ENCODE measurements around the gene QRICH1. TPM values are rescaled to one million over a fixed set of nuclear protein-coding genes. Genes with fewer than 3 reads are reported as not detected.
A peak's percentile ranks its signal among the peaks of the same experiment; 100 is the strongest.

QRICH1 gene
- total and polyA plus RNA-seq, 2 of the 4 experiments (the other 2 are of a cell fraction): 62.7 to 77.3 TPM

- no peak for DNase-seq
- Histone ChIP-seq H4K5ac (ENCODE audit: low read depth, low read length) (peak overlapping the region; percentile 74), H3K56ac (ENCODE audit: extremely low read depth, insufficient read depth, low read length) (peak overlapping the region; percentile 51; the same call in 1 of the 2 replicates), H3K27me3 (ENCODE audit: control insufficient read depth, insufficient read depth, low read length) (no peaks in the 10 kb centered on the region), H3K9me3 (ENCODE audit: control insufficient read depth, insufficient read depth, low read length) (no peaks in the 10 kb centered on the region), H4K8ac (ENCODE audit: low read depth in 2 of 2, low read length in 2 of 2) (peak overlapping the region; percentile 44 to 98), H3K36me3 (ENCODE audit: control insufficient read depth, insufficient read depth, low read length) (peaks cover 29% of the 10 kb centered on the region), H3K27ac (ENCODE audit: insufficient read depth, low read length) (peak overlapping the region; percentile 34), H2BK120ac (ENCODE audit: low read depth, low read length) (no peak overlapping the region), H2BK15ac (ENCODE audit: low read depth, low read length) (no peak overlapping the region), H3K14ac (replicated peaks; ENCODE audit: low read depth, low read length) (peak overlapping the region; percentile 89), H3K9ac (ENCODE audit: low read depth, low read length) (peak overlapping the region; percentile 45), H3K4me3 (ENCODE audit: insufficient read depth, low read depth, low read length) (peak overlapping the region; percentile 95), H3K4ac (ENCODE audit: low read depth, low read length) (peak overlapping the region; percentile 90), H3K18ac (ENCODE audit: low read depth, low read length) (no peak overlapping the region), H3K9me1 (ENCODE audit: insufficient read depth, low read length) (peaks cover 9% of the 10 kb centered on the region), H2AK9ac (replicated peaks; ENCODE audit: low read depth, low read length, poor library complexity) (peak overlapping the region; percentile 97), H2BK5ac (ENCODE audit: low read depth, low read length, poor library complexity, severe bottlenecking) (peak overlapping the region; percentile 74), H3K4me2 (ENCODE audit: low read depth, low read length) (peak overlapping the region; percentile 96), H3K23ac (ENCODE audit: low read depth, low read length) (peak overlapping the region; percentile 45; the same call in 1 of the 2 replicates), H2AK5ac (ENCODE audit: low read depth, low read length) (peak overlapping the region; percentile 82), H4K20me1 (ENCODE audit: insufficient read depth, low read length) (peaks cover 22% of the 10 kb centered on the region), H3K4me1 (ENCODE audit: control insufficient read depth, insufficient read depth, low read length) (peaks cover 11% of the 10 kb centered on the region), H2BK20ac (ENCODE audit: low read depth, low read length) (no peak overlapping the region), H2AFZ (replicated peaks; ENCODE audit: low read length, poor library complexity) (peak overlapping the region; percentile 98), H3K79me1 (ENCODE audit: low read depth in 1 of 2, low read length in 2 of 2) (peaks cover 19 to 80% of the 10 kb centered on the region in 2 experiments; a peak in 3 of 4 replicates), H4K91ac (ENCODE audit: insufficient read depth, low read depth, low read length) (peak overlapping the region; percentile 41; the same call in 1 of the 2 replicates)
- 7% methylated on average over 12 of the region's 18 CpGs; no CpG with 5 or more reads in 1 of the 2 experiments for WGBS, 2 experiments (ENCODE audit: extremely low coverage in 2 of 2, insufficient read length in 1 of 2)
- intact Hi-C loops (cut with micrococcal nuclease): no loop called here
- CTCF ChIA-PET: no interaction called here
- dilution Hi-C loops (cut with HindIII; ENCODE audit: low sequenced_read_pairs, unreplicated experiment): no loop called here
- no TSS peak for BruUV-seq (replicated peaks)
- POLR2A ChIA-PET (ENCODE audit: unreplicated experiment): interaction anchor here (2.4 kb wide), 1 partner anchor 11 kb away, joined by 13 read pairs; the partner anchor contains the start of gene WDR6
- ATAC-seq (ENCODE audit: low read depth): no peak
- TF ChIP-seq MXI1 (IDR thresholded peaks at IDR 0.05; ENCODE audit: borderline replicate concordance, low read depth, low read length): no peak
- TF ChIP-seq RCOR1 (IDR thresholded peaks at IDR 0.05; ENCODE audit: insufficient replicate concordance, low read length): no peak
- TF ChIP-seq MAZ (IDR thresholded peaks at IDR 0.05; ENCODE audit: borderline replicate concordance, low read depth, low read length): no peak
- no peak for TF ChIP-seq POLR2A (IDR thresholded peaks at IDR 0.05; ENCODE audit: low read depth, low read length)
- TF ChIP-seq MAFK (IDR thresholded peaks at IDR 0.05; ENCODE audit: low read depth, low read length): no peak
- no peak for TF ChIP-seq CHD1 (IDR thresholded peaks at IDR 0.05; ENCODE audit: low read depth, low read length)
- TF ChIP-seq CEBPB (IDR thresholded peaks at IDR 0.05; ENCODE audit: low read depth, low read length): no peak
- no peak for TF ChIP-seq SMC3 (IDR thresholded peaks at IDR 0.05; ENCODE audit: low read depth, low read length)
- TF ChIP-seq RFX5 (IDR thresholded peaks at IDR 0.05; ENCODE audit: low read depth, low read length): no peak
- TF ChIP-seq BHLHE40 (IDR thresholded peaks at IDR 0.05; ENCODE audit: low read depth, low read length): no peak
- TF ChIP-seq USF2 (IDR thresholded peaks at IDR 0.05; ENCODE audit: low read depth, low read length): no peak
- no peak for TF ChIP-seq ELK1 (IDR thresholded peaks at IDR 0.05; ENCODE audit: borderline replicate concordance, low read depth, low read length)
- no peak for TF ChIP-seq RAD21 (IDR thresholded peaks at IDR 0.05; ENCODE audit: low read length)
- no peak for TF ChIP-seq CTCF (conservative IDR thresholded peaks at IDR 0.05; ENCODE audit: low read depth, low read length)
- no peak for TF ChIP-seq NFE2L2 (IDR thresholded peaks at IDR 0.05; ENCODE audit: low read depth, low read length)
- no peak for TF ChIP-seq FOS (IDR thresholded peaks at IDR 0.05; ENCODE audit: low read depth, low read length)
- in situ Hi-C loops (cut with MboI; ENCODE audit: low sequenced_read_pairs): no loop called here
Measured at GRCh38 chr3:49018707-49019006, 75.2 kb downstream of the QRICH1 start.
